Measurements from ENCODE around the gene PTOV1.
A peak's percentile ranks its signal among the peaks of the same experiment; 100 is the strongest.

PTOV1 gene

DNA sequence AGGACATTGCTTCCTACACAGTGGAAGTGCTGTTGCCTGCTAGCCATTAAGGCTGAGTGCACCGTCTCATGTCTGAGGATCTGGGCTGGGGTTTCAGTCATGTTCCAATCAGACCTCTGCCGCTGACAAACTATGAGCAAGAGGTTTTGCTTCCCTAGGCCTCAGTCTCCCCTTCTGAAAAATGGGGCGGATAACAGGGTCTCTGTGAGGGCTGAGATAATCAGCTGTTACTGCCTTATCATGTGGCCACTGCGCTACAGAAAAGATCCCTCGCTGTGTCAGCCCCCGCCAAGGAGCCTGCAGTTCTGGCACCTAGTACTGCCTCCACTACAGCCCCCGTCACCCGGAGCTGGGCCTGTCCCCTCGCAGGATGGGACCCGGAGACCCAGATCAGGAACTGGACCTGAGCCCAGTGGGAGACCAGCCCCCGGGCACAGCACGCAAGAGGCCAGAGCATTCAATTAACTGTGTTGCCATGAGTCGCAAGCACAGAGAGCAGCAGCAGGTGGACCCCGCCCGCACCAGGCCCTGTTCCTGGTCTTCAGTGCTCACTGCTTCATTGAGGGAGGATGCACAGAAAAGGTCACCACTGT is 19.4 kb downstream of the PTOV1 start:
- Histone ChIP-seq H4K20me1 (ENCODE audit: insufficient read depth, low read length) (no peaks in the 10 kb centered on the region), H3K27ac (ENCODE audit: low read length) (peak overlapping the region; percentile 70; the same call in 1 of the 2 replicates), H3K27me3 (replicated peaks; ENCODE audit: insufficient read depth, low read length) (no peaks in the 10 kb centered on the region), H3K9me3 (replicated peaks; ENCODE audit: insufficient read depth, low read length) (no peaks in the 10 kb centered on the region), H3K79me2 (ENCODE audit: low read length) (peaks cover 51% of the 10 kb centered on the region), H3K9ac (ENCODE audit: low read length) (peak overlapping the region; percentile 63; the same call in 1 of the 2 replicates), H3K4me1 (ENCODE audit: low read length) (peaks cover 32% of the 10 kb centered on the region), H3F3A (ENCODE audit: insufficient read depth, low read length) (peaks cover 35% of the 10 kb centered on the region), H3K4me3 (ENCODE audit: low read length) (peak overlapping the region; percentile 68), H2AFZ (ENCODE audit: low read length) (peak overlapping the region; percentile 63), H3K36me3 (replicated peaks; ENCODE audit: insufficient read depth, low read length) (no peaks in the 10 kb centered on the region), H3K4me2 (ENCODE audit: low read depth, low read length) (peak overlapping the region; percentile 86), H3K9me2 (replicated peaks; ENCODE audit: insufficient read depth, low read length) (no peaks in the 10 kb centered on the region)
- no peak for DNase-seq
- TF ChIP-seq, protein P1, sequence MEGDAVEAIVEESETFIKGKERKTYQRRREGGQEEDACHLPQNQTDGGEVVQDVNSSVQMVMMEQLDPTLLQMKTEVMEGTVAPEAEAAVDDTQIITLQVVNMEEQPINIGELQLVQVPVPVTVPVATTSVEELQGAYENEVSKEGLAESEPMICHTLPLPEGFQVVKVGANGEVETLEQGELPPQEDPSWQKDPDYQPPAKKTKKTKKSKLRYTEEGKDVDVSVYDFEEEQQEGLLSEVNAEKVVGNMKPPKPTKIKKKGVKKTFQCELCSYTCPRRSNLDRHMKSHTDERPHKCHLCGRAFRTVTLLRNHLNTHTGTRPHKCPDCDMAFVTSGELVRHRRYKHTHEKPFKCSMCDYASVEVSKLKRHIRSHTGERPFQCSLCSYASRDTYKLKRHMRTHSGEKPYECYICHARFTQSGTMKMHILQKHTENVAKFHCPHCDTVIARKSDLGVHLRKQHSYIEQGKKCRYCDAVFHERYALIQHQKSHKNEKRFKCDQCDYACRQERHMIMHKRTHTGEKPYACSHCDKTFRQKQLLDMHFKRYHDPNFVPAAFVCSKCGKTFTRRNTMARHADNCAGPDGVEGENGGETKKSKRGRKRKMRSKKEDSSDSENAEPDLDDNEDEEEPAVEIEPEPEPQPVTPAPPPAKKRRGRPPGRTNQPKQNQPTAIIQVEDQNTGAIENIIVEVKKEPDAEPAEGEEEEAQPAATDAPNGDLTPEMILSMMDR (IDR thresholded peaks at IDR 0.05; ENCODE audit: low read length), result no peak
- TF ChIP-seq EZH2phosphoT487 (IDR thresholded peaks at IDR 0.05; ENCODE audit: low read length) (no peak), EZH2 (optimal IDR thresholded peaks at IDR 0.05; ENCODE audit: low read depth, low read length) (no peak)

DNA sequence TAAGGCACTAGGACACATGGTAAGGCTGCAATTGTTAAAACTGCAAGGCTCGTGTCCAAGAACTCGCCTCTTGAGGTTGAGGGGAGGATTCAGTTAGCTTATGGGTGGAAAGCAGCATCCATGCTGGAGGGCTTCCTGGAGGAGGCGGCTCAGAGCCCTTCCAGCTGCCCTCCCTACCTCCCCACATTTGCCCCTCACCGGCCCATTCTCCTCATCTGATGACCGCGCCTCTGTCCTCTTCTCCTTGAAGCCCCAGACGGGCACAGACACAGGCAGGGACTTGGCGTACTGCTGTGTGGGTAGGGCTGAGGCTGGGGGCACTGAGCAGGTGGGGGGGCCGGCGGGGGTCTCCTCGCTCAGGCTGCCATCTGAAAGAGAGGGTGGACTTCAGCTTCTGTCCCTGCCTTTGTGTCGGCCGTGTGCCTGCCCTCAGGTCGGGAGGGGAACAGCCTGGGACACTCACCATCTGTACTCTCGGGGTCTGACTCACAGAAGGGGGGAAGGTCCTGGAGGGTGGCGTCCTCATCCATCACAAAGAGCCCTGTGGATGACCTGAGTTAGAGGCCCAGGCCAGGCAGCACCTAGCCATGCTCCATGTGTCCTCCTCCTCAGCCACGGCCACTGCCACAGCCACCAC is 20.5 kb downstream of the PTOV1 start:
- Histone ChIP-seq H3K4me1 (ENCODE audit: low read length) (peaks cover 27% of the 10 kb centered on the region), H3F3A (ENCODE audit: insufficient read depth, low read length) (peaks cover 31% of the 10 kb centered on the region), H3K79me2 (ENCODE audit: low read length) (peaks cover 51% of the 10 kb centered on the region), H3K9ac (ENCODE audit: low read length) (no peak overlapping the region), H3K9me2 (replicated peaks; ENCODE audit: insufficient read depth, low read length) (no peaks in the 10 kb centered on the region), H3K4me3 (ENCODE audit: low read length) (no peak overlapping the region), H3K36me3 (replicated peaks; ENCODE audit: insufficient read depth, low read length) (no peaks in the 10 kb centered on the region), H3K9me3 (replicated peaks; ENCODE audit: insufficient read depth, low read length) (no peaks in the 10 kb centered on the region), H2AFZ (ENCODE audit: low read length) (no peak overlapping the region), H3K27ac (ENCODE audit: low read length) (no peak overlapping the region), H3K27me3 (replicated peaks; ENCODE audit: insufficient read depth, low read length) (no peaks in the 10 kb centered on the region), H3K4me2 (ENCODE audit: low read depth, low read length) (no peak overlapping the region), H4K20me1 (ENCODE audit: insufficient read depth, low read length) (no peaks in the 10 kb centered on the region)
- TF ChIP-seq EZH2phosphoT487 (IDR thresholded peaks at IDR 0.05; ENCODE audit: low read length), result no peak
- no peak for TF ChIP-seq EZH2 (optimal IDR thresholded peaks at IDR 0.05; ENCODE audit: low read depth, low read length)
- TF ChIP-seq, protein P1 (IDR thresholded peaks at IDR 0.05; ENCODE audit: low read length), result no peak
- DNase-seq, result no peak

DNA sequence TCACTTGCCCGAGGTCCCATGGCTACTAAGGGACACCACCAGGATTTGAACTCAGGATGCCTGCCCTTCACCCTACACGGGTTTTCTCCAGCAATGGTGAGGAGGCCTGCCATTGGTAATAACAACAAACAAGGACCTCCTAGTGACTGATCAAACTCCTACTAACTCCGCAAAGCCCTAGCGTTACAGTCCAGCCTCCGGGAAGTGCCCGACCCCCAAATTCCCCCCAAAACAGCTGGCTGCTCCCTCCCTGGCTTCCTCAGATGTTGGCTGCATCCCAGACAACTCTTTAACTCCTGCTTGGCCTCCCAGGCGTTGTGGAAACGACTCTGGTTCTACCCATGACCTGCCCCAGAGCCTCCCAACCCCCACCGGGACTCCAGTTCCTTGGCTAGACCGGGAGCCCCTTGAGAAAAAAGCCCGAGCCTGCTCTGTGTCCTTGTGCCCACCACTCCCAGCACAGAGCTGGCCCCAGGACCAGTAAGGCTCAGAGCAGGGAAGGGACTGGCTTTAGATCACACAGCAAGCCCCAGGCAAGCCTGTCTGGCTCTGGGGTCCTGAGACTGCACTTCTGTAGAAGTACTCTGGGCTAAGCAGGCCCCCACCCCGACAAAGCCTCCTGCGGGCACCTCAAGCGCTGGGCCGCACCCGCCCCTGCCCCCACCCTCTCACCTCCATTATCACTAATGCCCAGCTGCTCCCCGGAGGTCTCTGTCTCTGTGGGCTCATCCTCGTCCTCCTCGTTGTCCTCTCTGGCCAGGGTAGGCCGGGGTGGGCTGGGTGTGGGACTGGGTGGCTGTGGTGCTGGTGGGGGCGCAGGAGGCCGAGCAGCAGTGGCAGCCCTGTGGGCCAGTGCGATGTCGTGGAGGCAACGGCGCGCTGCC is 21.5 kb downstream of the PTOV1 start:
- Histone ChIP-seq H2AFZ (ENCODE audit: low read length) (no peak overlapping the region), H3F3A (ENCODE audit: insufficient read depth, low read length) (peaks cover 23% of the 10 kb centered on the region; the same call in 1 of the 2 replicates), H3K79me2 (ENCODE audit: low read length) (peaks cover 43% of the 10 kb centered on the region), H3K36me3 (replicated peaks; ENCODE audit: insufficient read depth, low read length) (no peaks in the 10 kb centered on the region), H3K9ac (ENCODE audit: low read length) (no peak overlapping the region), H3K4me1 (ENCODE audit: low read length) (peaks cover 26% of the 10 kb centered on the region), H3K27ac (ENCODE audit: low read length) (no peak overlapping the region), H3K4me3 (ENCODE audit: low read length) (no peak overlapping the region), H3K9me3 (replicated peaks; ENCODE audit: insufficient read depth, low read length) (no peaks in the 10 kb centered on the region), H3K9me2 (replicated peaks; ENCODE audit: insufficient read depth, low read length) (no peaks in the 10 kb centered on the region), H3K27me3 (replicated peaks; ENCODE audit: insufficient read depth, low read length) (no peaks in the 10 kb centered on the region), H4K20me1 (ENCODE audit: insufficient read depth, low read length) (no peaks in the 10 kb centered on the region), H3K4me2 (ENCODE audit: low read depth, low read length) (no peak overlapping the region)
- DNase-seq, result no peak
- TF ChIP-seq, protein P1 (IDR thresholded peaks at IDR 0.05; ENCODE audit: low read length), result no peak
- no peak for TF ChIP-seq EZH2 (optimal IDR thresholded peaks at IDR 0.05; ENCODE audit: low read depth, low read length)
- TF ChIP-seq EZH2phosphoT487 (IDR thresholded peaks at IDR 0.05; ENCODE audit: low read length), result no peak

Measured in MM.1S (cell line).